DMS53 treated with DMSO at 0.1 percent for 48 hours (cell line): ENCODE measurements around the gene ATP2C2.
"Not testable (repeated sequence)": the region's sequence is repeated elsewhere in the genome, so short reads cannot be mapped to it uniquely, and the experiment has no call there.

Source experiments
- DNase-seq: peaks from one replicate; lab custom pipeline; 2025; ENCODE audit not compliant: unreplicated experiment; lab: John Stamatoyannopoulos, UW

ATP2C2 gene, protein sequence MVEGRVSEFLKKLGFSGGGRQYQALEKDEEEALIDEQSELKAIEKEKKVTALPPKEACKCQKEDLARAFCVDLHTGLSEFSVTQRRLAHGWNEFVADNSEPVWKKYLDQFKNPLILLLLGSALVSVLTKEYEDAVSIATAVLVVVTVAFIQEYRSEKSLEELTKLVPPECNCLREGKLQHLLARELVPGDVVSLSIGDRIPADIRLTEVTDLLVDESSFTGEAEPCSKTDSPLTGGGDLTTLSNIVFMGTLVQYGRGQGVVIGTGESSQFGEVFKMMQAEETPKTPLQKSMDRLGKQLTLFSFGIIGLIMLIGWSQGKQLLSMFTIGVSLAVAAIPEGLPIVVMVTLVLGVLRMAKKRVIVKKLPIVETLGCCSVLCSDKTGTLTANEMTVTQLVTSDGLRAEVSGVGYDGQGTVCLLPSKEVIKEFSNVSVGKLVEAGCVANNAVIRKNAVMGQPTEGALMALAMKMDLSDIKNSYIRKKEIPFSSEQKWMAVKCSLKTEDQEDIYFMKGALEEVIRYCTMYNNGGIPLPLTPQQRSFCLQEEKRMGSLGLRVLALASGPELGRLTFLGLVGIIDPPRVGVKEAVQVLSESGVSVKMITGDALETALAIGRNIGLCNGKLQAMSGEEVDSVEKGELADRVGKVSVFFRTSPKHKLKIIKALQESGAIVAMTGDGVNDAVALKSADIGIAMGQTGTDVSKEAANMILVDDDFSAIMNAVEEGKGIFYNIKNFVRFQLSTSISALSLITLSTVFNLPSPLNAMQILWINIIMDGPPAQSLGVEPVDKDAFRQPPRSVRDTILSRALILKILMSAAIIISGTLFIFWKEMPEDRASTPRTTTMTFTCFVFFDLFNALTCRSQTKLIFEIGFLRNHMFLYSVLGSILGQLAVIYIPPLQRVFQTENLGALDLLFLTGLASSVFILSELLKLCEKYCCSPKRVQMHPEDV

DNA sequence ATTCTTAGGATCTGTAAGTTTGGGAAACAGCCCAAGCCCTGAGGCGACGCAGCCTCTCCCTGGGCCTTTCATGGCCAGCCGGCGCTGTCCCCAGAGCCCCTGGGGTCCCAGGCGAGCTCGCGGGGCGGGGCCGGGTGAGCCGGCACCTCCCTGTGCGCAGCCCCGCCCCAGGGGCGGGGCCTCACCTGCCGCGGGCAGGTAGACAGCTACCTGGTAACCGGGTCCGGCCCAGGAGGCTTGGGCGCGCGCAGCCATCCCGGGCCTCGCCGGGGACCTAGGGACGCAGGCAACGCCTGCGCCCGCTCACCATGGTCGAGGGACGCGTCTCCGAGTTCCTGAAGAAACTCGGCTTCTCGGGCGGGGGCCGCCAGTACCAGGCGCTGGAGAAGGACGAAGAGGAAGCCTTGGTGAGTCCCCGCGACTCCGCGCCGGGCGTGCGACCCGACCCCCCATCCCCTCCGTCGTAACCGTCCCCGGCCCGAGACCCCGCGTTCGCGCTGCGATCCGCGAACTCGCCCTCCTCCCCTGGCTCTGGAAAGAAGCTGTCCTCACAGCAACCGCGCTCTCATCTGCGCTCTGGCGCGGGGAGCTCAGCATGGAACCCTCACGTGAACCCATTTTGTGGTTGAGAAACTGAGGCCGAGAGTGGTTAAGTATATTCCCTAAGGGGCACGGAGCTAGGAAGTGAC is at the start of gene ATP2C2:
TSS of gene ATP2C2 (plus strand) at position 231 of the 689 bp plus-strand sequence. CDS start at position 309, 78 bp downstream.
- peak; percentile 51 for DNase-seq

DNA sequence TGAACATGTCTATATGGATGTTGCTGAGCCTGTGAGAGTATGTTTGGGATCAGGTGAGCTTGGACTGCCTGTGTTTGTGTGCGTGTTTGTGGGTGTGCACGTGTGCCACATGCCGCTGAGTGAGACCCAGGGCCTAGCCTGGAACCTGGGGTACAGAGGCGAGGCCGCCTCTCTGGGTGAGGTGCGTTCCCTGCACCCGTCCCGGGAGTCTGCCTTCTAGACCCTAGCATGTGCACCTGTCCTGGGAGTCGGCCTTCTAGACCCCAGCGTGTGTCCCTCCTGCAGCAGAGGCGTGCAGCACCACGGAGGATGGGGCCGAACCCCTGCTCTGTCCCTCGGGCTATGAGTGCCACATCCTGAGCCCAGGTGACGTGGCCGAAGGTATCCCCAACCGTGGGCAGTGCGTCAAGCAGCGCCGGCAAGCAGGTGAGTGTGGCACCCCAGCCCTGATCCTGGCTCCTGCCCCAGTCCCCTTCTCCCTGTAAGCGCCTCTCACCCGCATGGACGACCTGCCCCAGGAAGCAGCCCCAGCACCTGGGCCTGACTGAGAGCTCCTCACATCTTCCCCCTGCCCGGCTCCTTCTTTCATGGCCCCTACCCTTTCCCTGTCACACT is 49.1 kb upstream of the ATP2C2 start:
- no peak for DNase-seq

DNA sequence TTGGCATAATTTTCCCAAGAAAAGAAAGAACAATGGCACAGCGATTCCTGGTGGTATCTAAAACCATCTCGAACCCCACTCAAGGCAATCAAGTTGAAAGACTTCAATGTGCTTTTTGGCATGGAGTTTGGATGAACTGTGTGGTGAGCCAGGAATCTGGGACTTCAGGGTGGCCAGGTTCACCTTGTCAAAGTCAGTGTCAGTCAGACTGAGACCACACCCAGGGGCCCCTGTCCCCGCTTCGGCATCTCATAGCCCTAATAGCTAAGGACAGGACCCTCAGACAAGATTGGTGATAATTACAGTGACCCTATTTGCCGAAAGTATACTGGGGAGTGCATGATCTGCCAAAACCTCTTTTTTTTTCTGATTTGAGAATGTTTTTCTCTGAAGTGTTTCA is 47.8 kb upstream of the ATP2C2 start:
- DNase-seq, result no peak

DNA sequence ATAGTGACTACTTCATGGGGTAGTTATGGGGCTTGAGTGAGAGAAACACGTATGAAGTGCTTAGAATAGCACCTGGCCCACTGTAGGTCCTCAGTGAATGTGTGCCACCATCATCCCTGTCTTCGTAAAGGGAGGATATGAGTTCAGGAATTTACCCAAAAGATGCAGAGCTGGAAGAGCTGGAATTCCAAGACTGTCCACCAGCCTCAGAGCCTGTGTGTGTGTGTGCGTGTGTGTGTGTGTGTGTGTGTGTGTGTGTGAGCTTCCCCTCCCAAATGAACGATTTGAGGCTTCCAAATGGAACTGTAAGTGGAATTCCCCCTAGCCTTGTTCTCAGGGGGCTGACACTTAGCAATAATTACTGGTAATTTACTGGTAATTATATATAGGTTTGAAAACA is 46.4 kb upstream of the ATP2C2 start:
- DNase-seq, result no peak

DNA sequence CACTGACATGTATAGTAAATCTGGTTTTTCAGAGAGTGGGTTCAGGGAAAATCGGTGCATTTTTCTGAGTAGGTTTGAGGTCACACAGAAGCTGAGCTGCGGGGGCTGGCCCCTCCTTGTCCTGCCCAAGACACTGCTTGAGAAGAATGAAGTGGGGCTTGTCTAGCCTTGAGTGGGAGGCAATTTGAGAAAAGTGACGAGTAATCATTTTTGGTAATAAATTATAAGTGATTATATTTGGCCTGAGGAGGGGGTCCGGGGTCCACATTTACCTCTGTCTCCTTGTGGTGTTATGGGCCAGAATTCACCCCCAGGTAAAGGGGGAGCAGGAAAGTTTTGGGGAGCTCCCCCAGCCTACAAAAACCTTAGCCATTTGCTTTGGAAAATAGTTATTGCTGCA is 45.6 kb upstream of the ATP2C2 start:
- DNase-seq, result no peak

DNA sequence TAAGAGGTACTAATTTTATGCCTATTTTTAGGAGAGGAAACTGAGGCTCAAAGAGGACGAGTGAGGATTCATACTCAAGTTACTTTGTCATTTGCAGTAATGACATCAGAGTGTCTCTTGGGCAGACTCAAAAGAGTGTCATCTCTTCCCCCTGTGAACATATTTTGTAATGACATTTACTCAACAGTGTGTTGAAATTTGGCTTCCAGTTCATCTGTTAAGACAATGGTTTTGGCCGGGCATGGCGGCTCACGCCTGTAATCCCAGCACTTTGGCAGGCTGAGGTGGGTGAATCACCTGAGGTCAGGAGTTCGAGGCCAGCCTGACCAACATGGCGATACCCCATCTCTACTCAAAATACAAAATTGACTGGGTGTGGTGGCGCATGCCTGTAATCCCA is 44.7 kb upstream of the ATP2C2 start:
- DNase-seq, result no peak

DNA sequence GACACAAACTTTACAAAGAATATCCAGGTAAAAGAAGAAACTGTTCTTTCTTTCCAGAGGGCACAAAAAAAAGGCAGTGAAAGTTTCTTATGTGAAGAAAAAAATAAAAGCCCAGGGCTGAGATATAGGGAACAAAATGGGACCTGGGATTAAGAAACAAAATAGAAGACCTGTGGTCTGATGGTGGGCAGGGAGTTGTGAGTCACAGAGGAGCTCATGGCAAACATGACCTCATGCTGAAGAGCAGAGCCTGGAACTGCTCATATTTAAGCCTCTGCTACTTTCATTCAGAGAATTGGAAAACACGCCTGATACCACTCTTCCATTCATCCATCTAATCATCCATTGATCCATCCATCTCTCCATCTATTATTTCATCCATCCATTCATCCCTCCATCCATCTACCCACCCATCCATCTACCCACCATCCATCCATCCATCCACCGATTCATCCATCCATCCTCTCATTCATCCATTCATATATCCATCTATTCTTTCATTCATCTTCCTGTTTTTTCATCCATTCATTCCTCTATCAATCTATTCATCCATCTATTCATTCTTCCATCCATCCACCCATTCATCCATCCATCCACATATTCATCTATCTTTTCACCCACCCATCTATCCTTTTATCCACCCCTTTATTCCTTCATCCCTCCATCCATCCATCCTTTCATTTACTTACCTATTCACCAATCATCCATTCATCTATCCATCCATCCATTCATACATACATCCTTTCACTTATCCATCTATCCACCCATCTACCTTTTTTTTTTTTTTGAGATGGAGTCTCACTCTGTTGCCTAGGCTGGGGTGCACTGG is 43.7 kb upstream of the ATP2C2 start:
- DNase-seq, result no peak

DNA sequence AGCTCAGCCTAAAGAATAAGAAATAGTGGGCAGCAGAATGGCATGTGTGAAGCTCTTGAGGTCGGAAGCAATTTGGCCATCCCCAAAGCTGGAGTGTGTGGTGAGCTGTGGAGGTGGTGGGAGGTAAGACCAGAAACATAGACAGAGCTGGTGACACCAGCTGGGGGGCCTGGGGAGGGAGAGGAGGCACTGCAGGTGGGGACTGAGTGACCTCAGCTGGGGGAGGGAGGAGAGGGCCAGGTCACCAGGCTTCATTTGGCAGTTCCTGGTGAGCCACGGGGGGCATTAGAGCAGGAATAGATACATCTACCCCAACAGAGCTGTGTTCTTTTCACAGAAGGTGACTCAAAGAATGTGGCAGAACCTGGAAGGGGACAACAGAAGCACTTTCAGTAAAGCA is 41.8 kb upstream of the ATP2C2 start:
- DNase-seq, result no peak

DNA sequence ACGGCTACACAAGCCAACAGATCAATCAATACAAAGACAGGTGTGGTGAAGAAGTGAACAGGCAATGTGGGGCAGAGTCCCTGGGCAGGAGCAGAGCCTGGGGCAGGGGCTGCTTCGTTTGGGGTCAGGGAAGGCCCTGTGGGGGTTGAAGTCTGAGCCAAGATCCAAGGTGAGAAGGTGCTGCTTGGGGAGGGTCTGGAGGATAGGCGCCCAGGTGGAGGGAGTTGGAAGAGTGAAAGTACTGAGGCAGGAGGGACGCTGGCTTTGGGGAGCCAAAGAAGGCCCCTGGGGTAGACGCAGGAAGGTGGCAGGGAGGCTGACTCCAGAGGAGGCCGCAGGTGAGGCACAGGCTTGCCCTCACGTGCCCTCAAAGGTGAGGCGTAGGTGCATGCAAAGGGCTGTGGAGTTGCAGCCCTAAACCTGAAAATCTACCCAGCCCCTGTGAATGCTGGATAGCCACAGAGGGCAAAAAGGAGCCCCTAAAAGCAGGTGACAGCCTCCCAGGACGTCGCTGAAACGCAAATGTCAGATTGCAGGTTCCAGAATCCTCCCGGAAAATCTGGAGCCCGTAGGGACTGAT is 40.3 kb upstream of the ATP2C2 start:
- DNase-seq, result no peak

DNA sequence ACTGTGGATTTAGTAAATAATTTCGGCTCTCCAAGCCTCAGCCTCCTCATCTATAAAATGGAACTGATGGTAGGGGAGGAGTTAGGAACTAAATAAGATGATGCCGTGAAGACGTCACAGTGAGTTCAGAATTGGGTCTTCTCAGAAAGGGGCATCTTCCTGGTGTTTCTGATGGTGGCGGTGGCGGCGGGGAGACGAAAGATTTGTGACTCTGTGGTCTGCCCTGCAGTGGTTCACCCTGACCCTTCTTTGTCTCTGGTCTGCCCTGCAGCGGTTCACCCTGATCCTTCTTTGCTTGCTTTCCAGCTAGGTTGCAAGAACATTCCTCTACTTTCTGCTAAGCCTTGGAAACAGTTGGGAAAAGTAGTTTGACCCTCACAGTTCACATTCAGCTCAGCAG is 39.3 kb upstream of the ATP2C2 start:
- DNase-seq, result no peak

DNA sequence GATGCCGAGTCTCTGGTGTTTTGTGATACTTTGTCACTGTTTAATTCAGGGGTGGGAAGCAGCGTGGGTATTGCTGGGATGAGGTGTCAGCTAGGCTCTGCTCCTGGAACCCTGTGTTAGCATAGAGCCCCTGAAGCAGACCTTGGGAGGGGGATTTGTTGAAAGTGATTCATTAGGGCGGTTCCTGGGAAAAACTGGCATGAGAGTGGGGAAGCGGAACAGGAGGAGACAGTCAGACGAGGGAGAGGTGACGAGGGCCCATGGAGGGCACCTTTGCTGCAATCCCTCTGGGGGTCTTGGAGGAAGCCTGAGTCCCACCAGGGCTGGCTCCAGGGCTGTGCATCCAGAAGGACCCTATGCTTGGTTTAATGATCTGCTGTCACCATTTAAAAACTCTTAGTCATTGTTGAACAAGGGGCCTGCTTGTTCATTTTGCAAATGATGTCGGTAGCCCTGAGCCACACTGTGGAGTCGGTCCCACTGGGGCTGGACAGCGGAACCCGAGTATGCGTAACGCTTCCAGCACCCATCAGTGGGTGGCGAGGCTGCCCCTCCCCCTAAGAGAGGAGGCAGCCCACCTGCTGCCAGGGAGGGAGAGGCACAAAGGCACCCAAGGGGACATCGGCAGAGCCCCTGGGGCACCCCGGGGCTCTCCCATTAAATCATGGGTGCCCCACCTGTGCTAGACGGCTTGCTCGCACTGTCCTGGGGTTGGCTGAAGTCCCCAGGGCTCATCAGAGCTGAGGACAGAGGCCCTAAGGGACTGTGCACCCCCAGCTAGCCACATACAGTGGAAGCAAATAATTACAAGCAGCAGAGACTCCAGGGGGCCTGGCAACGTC is 38.3 kb upstream of the ATP2C2 start:
- no peak for DNase-seq

DNA sequence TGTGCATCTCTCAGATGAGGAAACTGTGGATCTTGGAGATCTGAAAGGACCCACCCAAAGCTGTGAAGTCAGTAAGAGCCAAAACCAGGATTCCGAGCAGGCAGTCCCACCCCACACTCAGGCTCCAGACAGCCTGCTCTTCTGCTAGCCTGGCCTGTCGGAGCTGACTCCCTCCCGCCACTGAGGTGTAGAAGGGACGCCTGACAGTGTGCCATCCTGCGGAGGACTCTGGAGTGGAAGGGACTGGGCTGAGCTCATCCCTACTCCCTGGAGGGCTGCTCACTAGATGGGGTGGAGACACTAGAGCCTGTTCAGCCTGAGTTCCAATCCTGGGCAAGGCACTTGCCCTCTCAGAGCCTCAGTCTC is 37.7 kb upstream of the ATP2C2 start:
- no peak for DNase-seq

DNA sequence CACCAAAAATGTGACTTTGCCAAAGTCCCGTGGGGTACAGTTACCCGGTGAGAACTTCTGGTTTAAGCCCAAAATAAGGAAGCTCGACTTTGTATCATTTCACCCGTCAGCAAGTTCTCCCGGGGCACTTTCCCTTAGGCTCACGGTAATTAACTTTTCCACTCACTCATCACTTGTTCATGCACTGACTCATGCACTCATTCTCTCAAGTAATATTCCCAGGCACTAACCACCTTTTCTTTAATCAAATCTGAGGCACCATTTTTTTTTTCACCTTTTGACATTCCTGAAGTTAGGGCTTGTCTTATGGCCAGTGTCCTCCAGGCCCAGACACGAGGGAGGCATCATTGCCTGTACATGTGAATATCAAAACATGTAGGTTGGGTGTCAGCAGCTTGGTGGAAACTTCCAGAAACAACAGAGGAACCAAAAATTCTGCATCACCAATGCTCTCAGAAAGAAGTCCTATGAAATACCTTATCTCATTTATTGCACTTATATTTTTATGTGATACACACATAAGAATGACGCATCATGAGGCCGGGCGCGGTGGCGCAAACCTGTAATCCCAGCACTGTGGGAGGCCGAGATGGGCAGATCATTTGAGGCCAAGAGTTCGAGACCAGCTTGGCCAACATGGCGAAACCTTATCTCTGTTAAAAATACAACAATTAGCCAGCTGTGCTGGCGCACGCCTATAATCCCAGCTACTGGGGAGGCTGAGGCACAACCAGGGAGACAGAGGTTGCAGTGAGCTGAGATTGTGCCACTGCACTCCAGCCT is 36.1 kb upstream of the ATP2C2 start:
- DNase-seq, result no peak

DNA sequence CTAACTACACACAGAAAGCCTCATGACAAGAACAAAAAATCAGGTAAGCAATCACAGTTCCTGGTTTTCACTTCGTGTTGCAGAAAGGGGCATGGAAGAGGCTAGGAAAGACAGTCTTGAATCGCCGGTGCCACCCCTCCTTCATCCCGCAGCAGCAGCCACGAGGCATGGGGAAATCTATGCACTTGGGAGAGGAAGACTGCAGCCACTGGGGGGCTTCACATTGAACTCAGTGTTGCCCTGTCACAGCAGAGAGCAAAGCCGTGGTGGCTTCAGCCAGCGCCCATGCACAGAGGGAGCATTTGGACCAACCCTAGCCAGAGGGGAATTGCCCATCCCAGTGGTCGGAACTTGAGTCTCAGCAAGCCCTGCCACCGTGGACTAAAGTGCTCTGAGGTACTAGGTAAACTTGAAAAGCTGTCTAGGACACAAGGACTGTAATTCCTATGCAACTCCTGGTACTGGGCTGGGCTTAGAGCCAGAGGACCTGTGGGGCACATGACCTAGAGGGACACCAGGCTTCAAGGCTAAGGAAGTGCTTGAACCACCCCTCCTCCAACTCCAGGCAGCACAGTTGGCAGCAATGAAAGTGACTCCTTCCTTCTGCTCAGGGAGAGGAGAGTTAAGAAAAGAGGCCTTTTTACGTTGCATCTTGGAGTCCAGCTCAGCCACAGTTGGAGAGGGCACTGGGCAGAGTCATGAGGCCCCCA is 35.2 kb upstream of the ATP2C2 start:
- no peak for DNase-seq

DNA sequence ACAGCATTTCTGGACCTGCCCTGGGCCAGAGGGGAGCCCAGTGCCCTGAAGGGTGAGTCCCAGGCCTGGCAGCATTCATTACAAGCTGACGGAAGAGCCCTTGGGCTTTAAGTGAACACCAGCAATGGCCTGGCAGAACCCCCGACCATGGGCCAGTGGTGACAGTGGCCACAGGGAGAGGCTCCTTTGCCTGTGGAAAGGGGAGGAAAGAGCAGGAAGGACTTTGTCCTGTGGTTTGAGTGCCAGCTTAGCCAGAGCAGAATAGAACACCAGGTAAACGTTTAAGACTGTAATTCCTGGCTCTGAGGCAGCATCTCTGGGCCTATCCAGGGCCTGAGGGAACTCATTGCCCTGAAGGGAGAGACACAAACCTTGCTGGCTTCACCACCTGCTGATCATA is 34.3 kb upstream of the ATP2C2 start:
- no peak for DNase-seq

DNA sequence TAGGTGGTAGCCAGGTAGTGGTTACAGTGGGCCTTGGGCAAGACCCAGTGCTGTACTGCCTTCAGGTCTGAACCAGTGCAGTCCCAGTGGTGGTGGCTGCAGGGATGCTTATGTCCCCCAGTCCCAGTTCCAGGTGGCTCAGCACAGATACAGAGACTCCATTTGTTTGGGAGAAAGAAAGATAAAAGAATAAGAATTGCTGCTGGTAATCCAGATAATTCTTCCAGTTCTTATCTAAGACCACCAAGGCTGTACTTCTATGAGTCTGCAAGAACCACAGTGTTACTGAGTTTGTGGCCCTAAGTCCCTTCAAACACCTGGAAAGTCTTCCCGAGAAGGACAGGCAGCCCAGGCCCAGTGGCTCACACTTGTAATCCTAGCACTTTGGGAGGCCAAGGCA is 33.9 kb upstream of the ATP2C2 start:
- DNase-seq, result no peak

DNA sequence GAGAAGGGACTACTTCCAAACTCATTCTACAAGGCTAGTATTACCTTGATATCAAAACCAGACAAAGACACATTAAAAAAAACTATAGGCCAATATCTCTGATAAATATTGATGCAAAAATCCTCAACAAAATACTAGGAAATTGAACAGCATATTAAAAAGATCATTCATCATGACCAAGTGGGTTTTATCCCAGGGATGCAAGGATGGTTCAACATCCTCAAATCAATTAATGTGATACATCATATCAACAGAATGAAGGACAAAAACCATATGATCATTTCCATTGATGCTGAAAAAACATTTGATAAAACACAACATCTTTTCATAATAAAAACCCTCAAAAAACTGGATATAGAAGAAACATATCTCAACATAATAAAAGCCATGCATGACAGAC is 31.1 kb upstream of the ATP2C2 start:
- not testable (repeated sequence) for DNase-seq

DNA sequence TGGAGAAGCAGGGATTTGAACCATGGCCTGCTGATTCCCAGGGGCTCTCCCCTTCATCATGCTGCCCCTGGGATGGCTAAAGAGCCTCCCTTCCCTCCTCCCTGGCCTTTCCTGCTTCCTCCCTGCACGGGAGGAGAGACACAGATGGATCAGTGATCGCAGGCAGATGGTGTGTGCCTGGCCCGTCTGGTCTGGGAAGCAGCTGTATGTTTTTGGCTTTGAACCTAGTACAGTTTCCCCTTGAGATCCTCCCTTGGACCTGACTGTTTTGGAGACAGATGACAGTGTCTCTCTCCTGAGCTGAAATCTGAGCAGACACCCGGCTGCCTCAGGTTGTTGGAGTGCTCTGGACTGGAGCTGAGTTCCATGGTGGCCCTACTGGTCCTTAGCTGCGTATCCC is 29.0 kb upstream of the ATP2C2 start:
- no peak for DNase-seq
